Measurements from ENCODE around the gene XG.
"Not testable (repeated sequence)": the region's sequence is repeated elsewhere in the genome, so short reads cannot be mapped to it uniquely, and the experiment has no call there.

Gene XG

GRCh38 chrX:2735270-2735669 lies 16.6 kb upstream of the XG start:
- DNase-seq = no peak

GRCh38 chrX:2740672-2741071 lies 11.2 kb upstream of the XG start:
- DNase-seq = no peak

GRCh38 chrX:2741386-2741785 lies 10.5 kb upstream of the XG start:
- DNase-seq = no peak

- not testable (repeated sequence) for DNase-seq
These were observed 5.6 kb upstream of the XG start for GRCh38 chrX:2746250-2746649.

GRCh38 chrX:2748171-2748814 lies 3.5 kb upstream of the XG start:
- no peak for DNase-seq

- DNase-seq = no peak
These were observed 3.0 kb upstream of the XG start for GRCh38 chrX:2748815-2749188.

GRCh38 chrX:2751291-2751690 lies 549 bp upstream of the XG start:
- no peak for DNase-seq

GRCh38 chrX:2752441-2752840 lies 601 bp downstream of the XG start:
- DNase-seq = not testable (repeated sequence)

GRCh38 chrX:2755163-2755715 lies 3.4 kb downstream of the XG start:
- not testable (repeated sequence) for DNase-seq

GRCh38 chrX:2756548-2756947 lies 4.7 kb downstream of the XG start:
- no peak for DNase-seq

GRCh38 chrX:2761246-2761645 lies 9.4 kb downstream of the XG start:
- no peak for DNase-seq

GRCh38 chrX:2762671-2763070 lies 10.8 kb downstream of the XG start:
- DNase-seq = not testable (repeated sequence)

- DNase-seq = not testable (repeated sequence)
These were observed 13.1 kb downstream of the XG start for GRCh38 chrX:2764766-2765548.

GRCh38 chrX:2765549-2765830 lies 13.7 kb downstream of the XG start:
- no peak for DNase-seq

- DNase-seq = no peak
These were observed 15.1 kb downstream of the XG start for GRCh38 chrX:2766906-2767305.

- no peak for DNase-seq
These were observed 16.0 kb downstream of the XG start for GRCh38 chrX:2767631-2768455.

GRCh38 chrX:2769615-2770014 lies 17.8 kb downstream of the XG start:
- DNase-seq = no peak

- DNase-seq = not testable (repeated sequence)
These were observed 21.6 kb downstream of the XG start for GRCh38 chrX:2773166-2774055.

- DNase-seq = no peak
These were observed 22.2 kb downstream of the XG start for GRCh38 chrX:2774057-2774456.

GRCh38 chrX:2774776-2775175 lies 22.9 kb downstream of the XG start:
- no peak for DNase-seq

- not testable (repeated sequence) for DNase-seq
These were observed 28.8 kb downstream of the XG start for GRCh38 chrX:2780472-2781225.

GRCh38 chrX:2781226-2781571 lies 29.4 kb downstream of the XG start:
- DNase-seq = no peak

All from 8988T (cell line).